HepG2 (cell line): Measurements from ENCODE around the gene HDGFL2. TPM values are rescaled to one million over a fixed set of nuclear protein-coding genes. Genes with fewer than 3 reads are reported as not detected.
"Not testable (repeated sequence)": the region's sequence is repeated elsewhere in the genome, so short reads cannot be mapped to it uniquely, and the experiment has no call there.

Experiments
- ATAC-seq: fragments of 200-7000 bp; cut with Tn5 transposase; 3 replicates; pipeline ENCODE4 v1.9.1; 2020; ENCODE audit warnings: mild to moderate bottlenecking, moderate library complexity
- BruUV-seq: library from RNA; stranded (reverse); fragments of 400-500 nt; replicated peaks from 2 replicates; lab custom pipeline; 2021; lab: Mats Ljungman, UMichigan
- CTCF ChIA-PET: fragments of 300-600 bp; formaldehyde crosslinking; extraction: SDS; loops from one replicate; lab custom pipeline; 2021; ENCODE audit warnings: low total read pairs, inconsistent platforms, low intra/inter-chr PET ratio; lab: Yijun Ruan, JAX
- POLR2A ChIA-PET: fragments of 350-600 bp; sonication (Branson Sonifier 250); formaldehyde crosslinking; loops from one replicate; lab custom pipeline; 2020; ENCODE audit warnings: antibody characterized with exemption, inconsistent platforms; lab: Yijun Ruan, JAX
- DNase-seq: peaks from one replicate; pipeline ENCODE4 v3.0.0-alpha.2; 2015; ENCODE audit warnings: low spot score
- FAIRE-seq: peaks from 3 replicates; lab custom pipeline; 2011; peaks lifted over from hg19 to GRCh38; lab: Jason Lieb, UNC
- H2AFZ ChIP-seq: one replicate; pipeline ENCODE4 v1.6.1; 2011; ENCODE audit warnings: low read length, inconsistent platforms
- H3K27ac ChIP-seq: fragments of 300-600 bp; 3 replicates; pipeline ENCODE4 v1.8.0; 2011; ENCODE audit warnings: mixed run types, mild to moderate bottlenecking, mixed read lengths, low read length, inconsistent platforms; ENCODE audit not compliant: insufficient read depth; ENCODE audit errors: extremely low read length
- H3K27me3 ChIP-seq, 2 experiments: fragments of 200-600 bp in 1 of 2; 2 replicates in 1 of 2; 3 replicates in 1 of 2; pipeline versions ENCODE4 v1.6.0 to v1.8.0; 2011; ENCODE audit warnings: low read length in 2 of 2, mild to moderate bottlenecking in 2 of 2, moderate library complexity in 2 of 2, inconsistent platforms in 1 of 2; ENCODE audit not compliant: insufficient read depth in 2 of 2, control insufficient read depth in 1 of 2
- H3K36me3 ChIP-seq, 2 experiments: fragments of 200-600 bp in 1 of 2; replicated peaks in 1 of 2; 2 replicates in 1 of 2; 3 replicates in 1 of 2; pipeline versions ENCODE4 v1.5.1 to v1.8.0; 2011; ENCODE audit warnings: low read length in 2 of 2, inconsistent platforms in 1 of 2; ENCODE audit not compliant: insufficient read depth in 2 of 2, control insufficient read depth in 1 of 2
- H3K4me1 ChIP-seq: 2 replicates; pipeline ENCODE4 v1.5.1; 2012; ENCODE audit warnings: low read length, inconsistent platforms; ENCODE audit not compliant: insufficient read depth
- H3K4me2 ChIP-seq: 2 replicates; pipeline ENCODE4 v1.6.0; 2011; ENCODE audit warnings: low read depth, low read length, inconsistent platforms
- H3K4me3 ChIP-seq, 3 experiments: fragments of 200-600 bp in 1 of 3; sonication (generic), shearing (Covaris generic) in 1 of 3; replicated peaks in 1 of 3; 2 replicates each; pipeline ENCODE4 v1.5.1; 2011 to 2016; ENCODE audit warnings: low read length in 3 of 3, inconsistent platforms in 2 of 3, low read depth in 2 of 3, mild to moderate bottlenecking in 2 of 3, control low read depth in 1 of 3, mixed read lengths in 1 of 3; ENCODE audit not compliant: insufficient read depth in 1 of 3
- H3K79me2 ChIP-seq: one replicate; pipeline ENCODE4 v1.6.1; 2011; ENCODE audit warnings: low read length, inconsistent platforms; ENCODE audit not compliant: insufficient read depth
- H3K9ac ChIP-seq: 2 replicates; pipeline ENCODE4 v1.6.0; 2011; ENCODE audit warnings: mild to moderate bottlenecking, low read depth, low read length, inconsistent platforms; ENCODE audit not compliant: insufficient read depth
- H3K9me3 ChIP-seq: 2 replicates; pipeline ENCODE4 v1.5.1; 2012; ENCODE audit warnings: mild to moderate bottlenecking, low read length
- H4K20me1 ChIP-seq: 2 replicates; pipeline ENCODE4 v1.6.0; 2011; ENCODE audit warnings: inconsistent platforms, mild to moderate bottlenecking, low read length, moderate library complexity; ENCODE audit not compliant: insufficient read depth
- EED ChIP-seq: sonication (generic); formaldehyde crosslinking; IDR thresholded peaks from 2 replicates; pipeline ENCODE4 v1.5.0; 2020; ENCODE audit warnings: mild to moderate bottlenecking, missing genetic modification reagents
- MIER3 ChIP-seq: IDR thresholded peaks from 2 replicates; pipeline ENCODE4 v1.6.1; 2016; ENCODE audit warnings: missing compliant biosample characterization, borderline replicate concordance
- MXI1 ChIP-seq: IDR thresholded peaks from 3 replicates; pipeline ENCODE4 v1.6.1; 2012; ENCODE audit warnings: low read depth, low read length, inconsistent platforms, borderline replicate concordance
- whole genome bisulfite sequencing: methylation state at CpG from one replicate; pipeline ENCODE4 v1.1.6; 2017; ENCODE audit warnings: low lambda C conversion rate; 5-methylcytosine and 5-hydroxymethylcytosine counted together
- in situ Hi-C: cut with HindIII; loops from 2 replicates; pipeline ENCODE4 v1.10.0; 2017; ENCODE audit warnings: low pct_unique_long_range_greater_than_20kb; ENCODE audit not compliant: extremely low pct_ligation_motif_present
- intact Hi-C: fragments of 100-400 bp; cut with micrococcal nuclease; formaldehyde crosslinking; loops from one replicate; pipeline ENCODE4 v1.10.0; 2022; ENCODE audit not compliant: unreplicated experiment
- polyA plus RNA-seq, 8 experiments: library from polyadenylated mRNA; depleted of rRNA in 3 of 8; stranded (reverse) in 7 of 8; unstranded in 1 of 8; fragments of >200 nt; fragmentation: Illumina TruSeq in 4 of 8; extraction: Trizol in 4 of 8; gene quantifications; 2 replicates each; pipeline versions ENCODE4 v1.2.1 to v1.2.3, GENCODE V29; 2011 to 2016; ENCODE audit warnings: low read depth in 4 of 8, missing spikeins in 1 of 8, mixed read lengths in 1 of 8; ENCODE audit not compliant: insufficient read depth in 1 of 8
- total RNA-seq, 5 experiments: library from RNA; depleted of rRNA; stranded (reverse); fragments of >200 nt; fragmentation: Illumina TruSeq; extraction: Trizol; gene quantifications; 2 replicates each; pipeline ENCODE4 v1.2.3, GENCODE V29; 2016; ENCODE audit warnings: low read depth in 1 of 5

The HDGFL2 gene
- total and polyA plus RNA-seq, 2 of the 13 experiments (the other 11 are each of a cell fraction or from before 2014, with no cell fraction given) = 20.0 to 51.1 TPM

DNA sequence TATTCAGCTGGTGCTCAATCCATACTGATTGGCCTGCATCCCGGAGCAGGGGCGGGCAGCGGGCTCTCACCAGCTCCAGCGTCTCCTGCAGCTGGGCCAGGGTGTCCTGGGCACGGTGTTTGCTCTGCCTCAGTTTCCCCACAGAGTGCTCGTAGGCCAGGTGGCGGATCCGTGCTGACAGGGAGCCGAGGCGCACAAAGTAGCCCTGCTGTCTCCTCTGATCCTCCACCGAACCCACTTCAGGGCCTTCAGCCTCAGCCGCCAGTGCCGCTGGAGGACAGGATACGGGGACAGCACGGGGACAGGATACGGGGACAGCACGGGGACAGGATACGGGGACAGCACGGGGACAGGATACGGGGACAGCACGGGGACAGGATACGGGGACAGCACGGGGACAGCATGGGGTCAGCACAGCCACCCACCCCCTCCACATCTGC is 53.5 kb downstream of the HDGFL2 start:
- Histone ChIP-seq H3K36me3 (no peaks in the 10 kb centered on the region), H3K9me3 (no peaks in the 10 kb centered on the region), H3K79me2 (no peaks in the 10 kb centered on the region), H3K4me1 (peaks cover 42% of the 10 kb centered on the region), H3K27ac (no peak overlapping the region), H3K27me3 (no peaks in the 10 kb centered on the region; a peak in 1 of 5 replicates), H3K4me2 (no peak overlapping the region), H3K4me3 (no peak overlapping the region), H4K20me1 (no peaks in the 10 kb centered on the region), H2AFZ (no peak overlapping the region), H3K9ac (no peak overlapping the region)
- ChIA-PET CTCF (no interaction called here), POLR2A (interaction anchor here (0.6 to 4.5 kb wide), 2 partner anchors 10 to 14 kb away, joined by 4 to 38 read pairs; partner anchors contain the start of genes LRG1 and PLIN5)
- 71% methylated on average over 13 of the region's 23 CpGs for WGBS
- ATAC-seq = no peak
- DNase-seq = no peak
- in situ Hi-C loops (no loop called here), intact Hi-C loops (no loop called here)
- FAIRE-seq = no peak
- no TSS peak for BruUV-seq
- TF ChIP-seq MIER3 (no peak), MXI1 (no peak), EED (CRISPR knock-in tag) (0 out of 2 replicates have a peak, but pooled peaks have one; percentile 30)

- BruUV-seq, H3K27me3 ChIP-seq, H4K20me1 ChIP-seq, intact Hi-C loops, H3K4me2 ChIP-seq, H3K4me3 ChIP-seq, H3K36me3 ChIP-seq, H3K27ac ChIP-seq, FAIRE-seq, H2AFZ ChIP-seq, H3K79me2 ChIP-seq, CTCF ChIA-PET, ATAC-seq, H3K9me3 ChIP-seq, H3K9ac ChIP-seq, DNase-seq, in situ Hi-C loops: not testable (repeated sequence)
- H3K4me1 ChIP-seq = peaks cover 43% of the 10 kb centered on the region
- WGBS = 82% methylated on average over 8 of the region's 8 CpGs
- POLR2A ChIA-PET = interaction anchor here (1.4 kb wide), 1 partner anchor 12 kb away, joined by 4 read pairs; no protein-coding TSS in a partner anchor
Measured at GRCh38 chr19:4527377-4527776, 55.3 kb downstream of the HDGFL2 start.
